Endothelial cell of umbilical vein (primary cell): ENCODE measurements around the gene FGD3. TPM values are rescaled to one million over a fixed set of nuclear protein-coding genes. Genes with fewer than 3 reads are reported as not detected.

Experiments
- BruUV-seq: library from RNA; stranded (reverse); fragments of 400-500 nt; replicated peaks from 2 replicates; lab custom pipeline; 2021; lab: Mats Ljungman, UMichigan
- CTCF ChIA-PET: fragments of 300-600, 350-600 bp; sonication (Branson Sonifier 250); formaldehyde crosslinking; loops from one replicate; lab custom pipeline; 2021; ENCODE audit warnings: antibody characterized with exemption, inconsistent platforms; lab: Charles Lee
- POLR2A ChIA-PET: fragments of 300-600, 350-600 bp; sonication (Branson Sonifier 250); formaldehyde crosslinking; loops from one replicate; lab custom pipeline; 2021; ENCODE audit warnings: antibody characterized with exemption, inconsistent platforms; lab: Charles Lee
- DNase-seq: peaks from one replicate; pipeline ENCODE4 v3.0.0-alpha.2; 2011; ENCODE audit warnings: low read depth, low spot score
- FAIRE-seq: peaks from 2 replicates; lab custom pipeline; 2011; peaks lifted over from hg19 to GRCh38; lab: Jason Lieb, UNC
- H2AFZ ChIP-seq: 2 replicates; pipeline ENCODE4 v1.6.0; 2012; ENCODE audit warnings: low read depth, low read length, control low read depth, inconsistent platforms
- H3K27ac ChIP-seq: 2 replicates; pipeline ENCODE4 v1.5.1; 2011; ENCODE audit warnings: low read depth, mild to moderate bottlenecking, control low read depth, low read length, moderate library complexity; ENCODE audit not compliant: insufficient read depth
- H3K27me3 ChIP-seq, 2 experiments: 2 replicates each; pipeline versions ENCODE4 v1.6.0 to v1.6.1; 2011; ENCODE audit warnings: low read length in 2 of 2, mixed read lengths in 1 of 2; ENCODE audit not compliant: control insufficient read depth in 2 of 2, insufficient read depth in 2 of 2
- H3K36me3 ChIP-seq, 2 experiments: 2 replicates in 1 of 2; 3 replicates in 1 of 2; pipeline ENCODE4 v1.5.1; 2011; ENCODE audit warnings: low read length in 2 of 2, mild to moderate bottlenecking in 1 of 2, moderate library complexity in 1 of 2; ENCODE audit not compliant: control insufficient read depth in 2 of 2, insufficient read depth in 2 of 2; ENCODE audit errors: extremely low read depth in 1 of 2
- H3K4me1 ChIP-seq: 3 replicates; pipeline ENCODE4 v1.5.1; 2011; ENCODE audit warnings: mild to moderate bottlenecking, low read length; ENCODE audit not compliant: control insufficient read depth, insufficient read depth; ENCODE audit errors: extremely low read depth
- H3K4me2 ChIP-seq: 2 replicates; pipeline ENCODE4 v1.6.1; 2011; ENCODE audit warnings: low read length, control low read depth, mixed read lengths; ENCODE audit not compliant: insufficient read depth
- H3K4me3 ChIP-seq, 3 experiments: fragments of 200-600 bp in 1 of 3; sonication (generic), shearing (Covaris generic) in 1 of 3; replicated peaks in 1 of 3; 2 replicates each; pipeline ENCODE4 v1.5.1; 2011 to 2016; ENCODE audit warnings: control low read depth in 3 of 3, low read length in 3 of 3, mild to moderate bottlenecking in 2 of 3, inconsistent platforms in 1 of 3, low read depth in 1 of 3, moderate library complexity in 1 of 3; ENCODE audit not compliant: insufficient read depth in 1 of 3
- H3K79me2 ChIP-seq: 2 replicates; pipeline ENCODE4 v1.6.0; 2012; ENCODE audit warnings: low read length, inconsistent platforms; ENCODE audit not compliant: control insufficient read depth, insufficient read depth
- H3K9ac ChIP-seq: replicated peaks from 2 replicates; pipeline ENCODE3; 2011; ENCODE audit warnings: low read length, control low read depth; ENCODE audit not compliant: insufficient read depth; ENCODE audit errors: extremely low read depth
- H3K9me1 ChIP-seq: replicated peaks from 3 replicates; pipeline ENCODE4 v1.6.0; 2011; ENCODE audit warnings: mild to moderate bottlenecking, low read length; ENCODE audit not compliant: control insufficient read depth, insufficient read depth; ENCODE audit errors: extremely low read depth
- H3K9me3 ChIP-seq: replicated peaks from 2 replicates; pipeline ENCODE4 v1.5.1; 2012; ENCODE audit warnings: low read length, inconsistent platforms; ENCODE audit not compliant: control insufficient read depth, insufficient read depth
- H4K20me1 ChIP-seq: replicated peaks from 2 replicates; pipeline ENCODE3; 2011; ENCODE audit warnings: mild to moderate bottlenecking, low read length; ENCODE audit not compliant: control insufficient read depth, insufficient read depth; ENCODE audit errors: extremely low read depth
- CTCF ChIP-seq, 2 donors: IDR thresholded peaks; 1 replicate in 1 of 2; 2 replicates in 1 of 2; pipeline ENCODE4 v1.5.1; 2011; ENCODE audit warnings: low read length in 2 of 2, mild to moderate bottlenecking in 2 of 2, moderate library complexity in 2 of 2, control low read depth in 1 of 2, inconsistent platforms in 1 of 2, low read depth in 1 of 2; ENCODE audit not compliant: insufficient read depth in 1 of 2; ENCODE audit errors: extremely low read depth in 1 of 2
- EZH2 ChIP-seq: IDR thresholded peaks from 2 replicates; pipeline ENCODE4 v1.6.1; 2012; ENCODE audit warnings: borderline replicate concordance, low read depth, mild to moderate bottlenecking, moderate library complexity, low read length, inconsistent platforms; ENCODE audit not compliant: severe bottlenecking
- FOS ChIP-seq: IDR thresholded peaks from 2 replicates; pipeline ENCODE4 v1.6.1; 2011; ENCODE audit warnings: mild to moderate bottlenecking, low read length, moderate library complexity, borderline replicate concordance; ENCODE audit not compliant: insufficient read depth
- GATA2 ChIP-seq: IDR thresholded peaks from 2 replicates; pipeline ENCODE4 v1.7.0; 2011; ENCODE audit warnings: low read depth, mild to moderate bottlenecking, moderate library complexity, mixed read lengths, low read length; ENCODE audit not compliant: insufficient read length, insufficient read depth
- JUN ChIP-seq: IDR thresholded peaks from 2 replicates; pipeline ENCODE4 v1.6.1; 2011; ENCODE audit warnings: borderline replicate concordance, low read depth; ENCODE audit not compliant: insufficient read length, insufficient read depth
- MAX ChIP-seq: IDR thresholded peaks from 2 replicates; pipeline ENCODE4 v1.6.1; 2011; ENCODE audit not compliant: insufficient read depth, insufficient read length
- MYC ChIP-seq: IDR thresholded peaks from one replicate; pipeline ENCODE4 v1.6.1; 2011; ENCODE audit warnings: mild to moderate bottlenecking, low read depth, low read length
- POLR2A ChIP-seq: IDR thresholded peaks from 2 replicates; pipeline ENCODE4 v1.6.1; 2012; ENCODE audit warnings: low read depth, mild to moderate bottlenecking, control low read depth, low read length
- POLR2AphosphoS5 ChIP-seq: IDR thresholded peaks from 2 replicates; pipeline ENCODE4 v1.6.1; 2012; ENCODE audit warnings: low read depth, mild to moderate bottlenecking, control low read depth, low read length, moderate library complexity; ENCODE audit not compliant: insufficient read depth
- dilution Hi-C: fragments of 300-500 bp; cut with MboI; formaldehyde crosslinking; loops from one replicate; pipeline ENCODE4 v1.15.0; 2019; ENCODE audit warnings: low sequenced_read_pairs; ENCODE audit not compliant: extremely low pct_ligation_motif_present
- intact Hi-C: fragments of 100-400 bp; cut with micrococcal nuclease; formaldehyde crosslinking; loops from one replicate; pipeline ENCODE4 v1.10.0; 2022
- polyA plus RNA-seq, 4 experiments: library from polyadenylated mRNA; depleted of rRNA in 3 of 4; stranded (reverse) in 3 of 4; unstranded in 1 of 4; fragments of >200 nt; gene quantifications; 2 replicates each; pipeline versions ENCODE4 v1.2.1 to v1.2.3, GENCODE V29; 2011 to 2012; ENCODE audit warnings: missing spikeins in 1 of 4
- total RNA-seq: library from RNA; stranded (reverse); gene quantifications from 2 replicates; pipeline ENCODE4 v1.2.3, GENCODE V29; 2021

FGD3 gene
- total and polyA plus RNA-seq, 2 donors (not counting 3 experiments of a cell fraction or from before 2014, with no cell fraction given), result not detected

- BruUV-seq, result no TSS peak
- H2AFZ ChIP-seq, result no peak overlapping the region
Measured at GRCh38 chr9:93051680-93052089, 104.4 kb downstream of the FGD3 start.

More at GRCh38 chr9:93051680-93052089, 104.4 kb downstream of the FGD3 start:
- intact Hi-C loops (no loop called here), dilution Hi-C loops (no loop called here)
- H3K27me3 ChIP-seq, result no peaks in the 10 kb centered on the region
- H3K79me2 ChIP-seq, result no peaks in the 10 kb centered on the region
- DNase-seq, result no peak
- ChIA-PET CTCF (interaction anchor here (0.8 to 1.2 kb wide), 2 partner anchors 15 to 91 kb away, joined by 3 read pairs; no protein-coding TSS in a partner anchor), POLR2A (no interaction called here)
- H3K27ac ChIP-seq, result no peak overlapping the region
- TF ChIP-seq POLR2AphosphoS5, result no peak
- TF ChIP-seq MAX, result no peak
- TF ChIP-seq EZH2, result no peak
- TF ChIP-seq CTCF (IDR thresholded peaks at IDR 0.05; ENCODE audit: extremely low read depth in 1 of 2, insufficient read depth in 1 of 2, low read depth in 1 of 2, low read length in 2 of 2), result no peak
- no peak for TF ChIP-seq MYC
- TF ChIP-seq FOS, result no peak
- TF ChIP-seq GATA2, result no peak
- TF ChIP-seq POLR2A, result no peak
- TF ChIP-seq JUN, result no peak
- no peaks in the 10 kb centered on the region for H3K4me1 ChIP-seq
- H3K36me3 ChIP-seq, result no peaks in the 10 kb centered on the region
- no peak overlapping the region for H3K4me2 ChIP-seq
- no peak for FAIRE-seq
- H3K9me3 ChIP-seq, result no peaks in the 10 kb centered on the region
- no peak overlapping the region for H3K9ac ChIP-seq
- no peak overlapping the region for H3K4me3 ChIP-seq
- no peaks in the 10 kb centered on the region for H3K9me1 ChIP-seq
- H4K20me1 ChIP-seq, result no peaks in the 10 kb centered on the region
